22Rv1 (cell line): ENCODE results near the gene NOSIP.

Experiments used
- CTCF ChIP-seq: fragments of 450-650 bp; IDR thresholded peaks from 2 replicates; pipeline ENCODE4 v1.5.1; 2017; ENCODE audit warnings: mild to moderate bottlenecking
- ZFX ChIP-seq: fragments of 450-650 bp; IDR thresholded peaks from 2 replicates; pipeline ENCODE4 v1.6.1; 2017; ENCODE audit warnings: antibody characterized with exemption, borderline replicate concordance

- TF ChIP-seq CTCF (no peak), ZFX (no peak)
Observed at GRCh38 chr19:49518033-49518432, 62.3 kb downstream of the NOSIP start.
